ENCODE results near the gene SKIC3.

The SKIC3 gene

GRCh38 chr5:95554647-95555548 lies at the start of gene SKIC3, which contains the start of gene ARSK:
Gene SKIC3 (minus strand): TSS chr5:95554977. CDS start chr5:95547150, 7,827 bp downstream.
Gene ARSK (plus strand): TSS chr5:95555101. CDS start chr5:95555279, 178 bp downstream.
- no peaks in the 10 kb centered on the region for H4K20me1 ChIP-seq (ENCODE audit: control insufficient read depth, insufficient read depth, low read depth, low read length)
- peaks cover 56% of the 10 kb centered on the region for H3K79me2 ChIP-seq (ENCODE audit: control insufficient read depth, low read length)
- no peaks in the 10 kb centered on the region for H3K9me3 ChIP-seq (ENCODE audit: control insufficient read depth, insufficient read depth, low read length)
- no peaks in the 10 kb centered on the region for H3F3A ChIP-seq (ENCODE audit: control insufficient read depth, insufficient read depth)
- H3K36me3 ChIP-seq (ENCODE audit: control insufficient read depth, low read length), result peaks cover 16% of the 10 kb centered on the region
- peak within 1 kb of the TSS; percentile 75 for H3K4me2 ChIP-seq (ENCODE audit: low read length)
- TF ChIP-seq CTCF (IDR thresholded peaks at IDR 0.05; ENCODE audit: low read depth, low read length, poor library complexity, severe bottlenecking) (no peak), EZH2phosphoT487 (IDR thresholded peaks at IDR 0.05; ENCODE audit: borderline replicate concordance, low read length) (no peak)
- H3K9me2 ChIP-seq (replicated peaks; ENCODE audit: control insufficient read depth, low read length), result no peaks in the 10 kb centered on the region
- H3K27me3 ChIP-seq (ENCODE audit: control insufficient read depth, low read length), result no peaks in the 10 kb centered on the region
- H3K27ac ChIP-seq (ENCODE audit: low read depth, low read length), result peak within 1 kb of the TSS; percentile 49
- peak within 1 kb of the TSS; percentile 89 for H3K4me3 ChIP-seq (ENCODE audit: low read length)
- H3K4me1 ChIP-seq (ENCODE audit: control insufficient read depth, low read length), result peaks cover 13% of the 10 kb centered on the region

- H3K79me2 ChIP-seq (ENCODE audit: control insufficient read depth, low read length), result no peaks in the 10 kb centered on the region
- no peaks in the 10 kb centered on the region for H3K4me1 ChIP-seq (ENCODE audit: control insufficient read depth, low read length)
- H3K4me2 ChIP-seq (ENCODE audit: low read length), result no peak overlapping the region
- H3F3A ChIP-seq (ENCODE audit: control insufficient read depth, insufficient read depth), result no peaks in the 10 kb centered on the region
- H3K9me3 ChIP-seq (ENCODE audit: control insufficient read depth, insufficient read depth, low read length), result no peaks in the 10 kb centered on the region
- no peak for TF ChIP-seq CTCF (IDR thresholded peaks at IDR 0.05; ENCODE audit: low read depth, low read length, poor library complexity, severe bottlenecking)
- no peaks in the 10 kb centered on the region for H4K20me1 ChIP-seq (ENCODE audit: control insufficient read depth, insufficient read depth, low read depth, low read length)
- no peak overlapping the region for H3K27ac ChIP-seq (ENCODE audit: low read depth, low read length)
- no peaks in the 10 kb centered on the region; the same call in 1 of the 2 replicates for H3K36me3 ChIP-seq (ENCODE audit: control insufficient read depth, low read length)
- H3K9me2 ChIP-seq (replicated peaks; ENCODE audit: control insufficient read depth, low read length), result no peaks in the 10 kb centered on the region
- no peaks in the 10 kb centered on the region for H3K27me3 ChIP-seq (ENCODE audit: control insufficient read depth, low read length)
- H3K4me3 ChIP-seq (ENCODE audit: low read length), result no peak overlapping the region
Observed at GRCh38 chr5:95600557-95600956, 45.8 kb upstream of the SKIC3 start.

- Histone ChIP-seq H3K9me2 (replicated peaks; ENCODE audit: control insufficient read depth, low read length) (no peaks in the 10 kb centered on the region), H3K4me2 (ENCODE audit: low read length) (no peak overlapping the region), H4K20me1 (ENCODE audit: control insufficient read depth, insufficient read depth, low read depth, low read length) (no peaks in the 10 kb centered on the region), H3K4me1 (ENCODE audit: control insufficient read depth, low read length) (no peaks in the 10 kb centered on the region), H3F3A (ENCODE audit: control insufficient read depth, insufficient read depth) (no peaks in the 10 kb centered on the region), H3K36me3 (ENCODE audit: control insufficient read depth, low read length) (no peaks in the 10 kb centered on the region; the same call in 1 of the 2 replicates), H3K27me3 (ENCODE audit: control insufficient read depth, low read length) (no peaks in the 10 kb centered on the region), H3K4me3 (ENCODE audit: low read length) (no peak overlapping the region), H3K79me2 (ENCODE audit: control insufficient read depth, low read length) (no peaks in the 10 kb centered on the region), H3K9me3 (ENCODE audit: control insufficient read depth, insufficient read depth, low read length) (no peaks in the 10 kb centered on the region), H3K27ac (ENCODE audit: low read depth, low read length) (no peak overlapping the region)
- TF ChIP-seq EZH2phosphoT487 (IDR thresholded peaks at IDR 0.05; ENCODE audit: borderline replicate concordance, low read length), result no peak
- TF ChIP-seq CTCF (IDR thresholded peaks at IDR 0.05; ENCODE audit: low read depth, low read length, poor library complexity, severe bottlenecking), result no peak
Observed at GRCh38 chr5:95599252-95599651, 44.5 kb upstream of the SKIC3 start.

All from DOHH2 (cell line).